Stimulated activated CD8-positive, alpha-beta memory T cell treated with anti-CD3 and anti-CD28 coated beads, Interleukin-15, amount 100 ng/mL, for 48 hours (primary cell): ENCODE results near the gene HS3ST4.
"Not testable (repeated sequence)": the region's sequence is repeated elsewhere in the genome, so short reads cannot be mapped to it uniquely, and the experiment has no call there.

Source experiments
- DNase-seq, 2 donors: peaks; one replicate each; pipeline ENCODE4 v3.0.0-alpha.2; 2020; ENCODE audit warnings: low read depth in 2 of 2

HS3ST4 gene

GRCh38 chr16:26098206-26098605 lies 406.4 kb downstream of the HS3ST4 start:
- DNase-seq: not testable (repeated sequence)

- DNase-seq: no peak
These were observed 410.6 kb downstream of the HS3ST4 start for GRCh38 chr16:26102369-26102768.

DNA sequence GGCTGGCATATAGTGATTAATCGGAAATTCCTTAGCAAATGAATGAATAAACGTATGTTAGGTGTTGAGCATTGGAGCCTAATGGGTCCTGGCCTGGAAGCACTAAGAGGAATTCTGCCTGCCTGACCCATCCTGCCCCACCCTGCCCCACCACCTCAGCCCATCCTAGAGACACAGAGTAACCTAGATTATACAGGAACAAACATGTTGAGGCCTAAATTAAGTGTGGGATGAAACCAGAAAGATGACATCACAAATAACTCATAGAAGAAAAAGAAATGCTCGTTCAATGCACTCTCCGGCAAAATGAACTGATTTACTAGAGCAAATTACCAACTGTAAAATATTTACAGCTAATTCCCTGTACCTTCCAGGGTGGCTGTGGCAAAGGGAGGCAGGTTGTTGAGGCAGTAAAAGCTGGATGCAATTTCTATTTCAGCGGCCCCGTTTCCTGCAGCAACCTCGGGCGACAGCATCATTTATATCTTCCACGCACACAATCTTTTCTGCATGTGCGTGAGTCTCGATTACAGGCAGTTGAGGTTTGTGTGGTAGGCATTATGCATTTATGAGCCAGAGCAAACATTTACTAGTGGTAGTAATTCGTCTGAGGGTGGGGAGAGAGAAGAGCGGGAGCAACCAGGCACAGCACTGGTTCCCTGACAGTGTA lies 417.2 kb downstream of the HS3ST4 start:
- no peak for DNase-seq

DNA sequence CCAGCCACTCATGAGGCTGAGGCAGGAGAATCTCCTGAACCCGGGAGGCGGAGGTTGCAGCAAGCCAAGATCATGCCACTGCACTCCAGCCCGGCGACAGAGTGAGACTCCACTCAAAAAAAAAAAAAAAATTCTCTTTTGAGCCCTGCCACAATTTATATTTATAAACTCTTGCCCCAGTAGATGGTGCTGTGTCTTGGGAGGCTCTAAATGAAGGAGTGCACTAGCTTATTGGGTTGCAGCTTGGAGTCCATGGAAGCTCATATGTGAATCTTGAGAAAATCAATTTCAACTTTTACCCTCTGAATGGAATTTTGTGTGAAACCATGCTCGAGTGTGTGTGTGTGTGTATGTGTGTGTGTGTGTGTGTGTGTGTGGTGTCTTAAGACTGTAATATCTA lies 420.1 kb downstream of the HS3ST4 start:
- DNase-seq: no peak

GRCh38 chr16:26118575-26118974 lies 426.8 kb downstream of the HS3ST4 start:
- no peak for DNase-seq

- DNase-seq: no peak
These were observed 429.0 kb downstream of the HS3ST4 start for GRCh38 chr16:26120729-26121128.

DNA sequence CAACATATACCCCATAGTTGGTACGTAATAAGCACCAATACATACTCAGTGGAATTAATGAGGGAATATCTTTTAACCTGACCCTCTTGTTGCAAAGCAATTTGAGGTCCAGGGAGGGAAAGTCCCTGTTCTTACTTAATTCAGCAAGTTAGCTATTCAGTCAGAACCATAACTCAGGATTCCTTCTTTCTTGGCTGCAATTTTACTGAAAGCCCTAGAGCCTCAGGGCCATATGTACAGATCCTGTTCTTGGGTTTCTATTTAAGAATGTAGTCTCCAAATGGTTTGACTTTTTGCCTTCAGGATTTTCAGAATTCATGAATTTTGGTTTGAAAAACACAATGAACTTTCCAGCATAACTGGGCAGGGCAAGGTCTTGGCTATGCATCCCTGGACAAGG lies 436.5 kb downstream of the HS3ST4 start:
- DNase-seq: no peak

GRCh38 chr16:26129997-26130396 lies 438.2 kb downstream of the HS3ST4 start:
- no peak for DNase-seq

GRCh38 chr16:26133416-26134093 lies 441.8 kb downstream of the HS3ST4 start:
- no peak for DNase-seq

DNA sequence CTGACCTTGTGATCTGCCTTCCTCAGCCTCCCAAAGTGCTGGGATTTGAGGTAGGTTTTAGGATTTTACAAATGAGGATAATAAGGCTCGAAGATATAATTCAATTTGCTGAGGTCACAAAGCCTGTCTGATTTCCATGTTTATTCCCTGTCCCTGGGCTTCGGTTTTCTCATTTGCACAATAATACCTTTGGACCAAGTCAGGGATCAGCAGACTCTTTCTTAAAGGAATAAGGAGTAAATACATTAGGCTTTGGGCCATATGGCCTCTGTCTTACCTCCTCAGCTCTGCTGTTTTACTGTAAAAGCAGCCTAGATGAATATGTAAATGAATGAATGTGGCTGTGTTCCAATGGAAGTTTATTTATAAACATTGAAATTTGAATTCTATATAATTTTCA lies 442.8 kb downstream of the HS3ST4 start:
- no peak for DNase-seq

DNA sequence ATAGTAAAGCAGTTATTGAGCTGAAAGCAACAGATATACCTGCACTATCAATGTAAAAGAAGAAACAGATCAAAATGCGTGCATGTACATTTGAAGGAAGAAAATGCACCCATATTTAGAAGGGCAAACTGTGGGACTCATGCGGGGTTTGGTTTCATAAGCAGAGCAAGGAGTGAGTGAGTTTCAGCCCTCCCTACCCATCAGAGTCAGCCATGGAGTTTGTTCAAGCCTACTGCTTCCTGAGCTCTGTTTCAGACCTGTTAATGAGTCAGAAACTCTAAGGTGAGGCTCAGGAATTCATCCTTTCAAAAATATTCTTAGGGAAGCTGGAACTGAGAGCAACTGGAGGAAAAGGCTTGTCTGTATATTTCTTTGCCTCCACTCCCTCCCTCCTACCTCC lies 446.2 kb downstream of the HS3ST4 start:
- no peak for DNase-seq

DNA sequence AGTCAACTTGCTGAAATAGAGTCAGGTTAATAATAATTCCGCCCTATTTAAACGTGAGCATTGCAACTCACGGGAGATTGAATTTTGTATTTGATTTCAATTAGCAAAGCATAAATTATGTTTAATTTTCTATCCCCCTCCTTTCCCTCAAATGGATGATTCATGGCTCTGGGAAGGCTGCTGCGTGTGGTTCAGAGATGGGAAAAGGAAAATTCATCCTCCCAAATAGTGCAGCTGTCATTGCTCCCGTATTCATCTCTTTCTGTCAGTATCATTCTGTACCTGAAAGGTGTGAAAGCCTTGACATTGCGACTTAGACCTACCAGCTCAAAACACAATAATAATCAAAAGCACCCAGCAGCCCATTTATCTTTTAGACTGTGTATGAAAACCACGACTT lies 447.3 kb downstream of the HS3ST4 start:
- DNase-seq: no peak

DNA sequence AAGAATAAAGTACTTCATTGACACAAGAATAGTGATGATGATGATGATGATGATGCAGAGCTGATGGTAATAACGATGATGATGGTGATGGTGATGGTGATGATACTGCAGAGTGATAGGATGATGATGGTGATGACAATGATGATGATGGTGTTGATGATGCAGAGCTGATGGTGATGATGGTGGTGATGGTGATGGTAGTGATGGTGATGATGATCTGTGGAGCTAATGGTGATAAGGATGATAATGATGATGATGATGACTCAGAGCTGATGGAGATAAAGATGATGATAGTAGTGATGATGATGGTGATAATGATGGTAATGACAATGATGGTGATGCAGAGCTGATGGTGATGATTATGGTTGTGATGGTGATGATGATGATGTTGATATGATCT lies 448.1 kb downstream of the HS3ST4 start:
- DNase-seq: no peak

DNA sequence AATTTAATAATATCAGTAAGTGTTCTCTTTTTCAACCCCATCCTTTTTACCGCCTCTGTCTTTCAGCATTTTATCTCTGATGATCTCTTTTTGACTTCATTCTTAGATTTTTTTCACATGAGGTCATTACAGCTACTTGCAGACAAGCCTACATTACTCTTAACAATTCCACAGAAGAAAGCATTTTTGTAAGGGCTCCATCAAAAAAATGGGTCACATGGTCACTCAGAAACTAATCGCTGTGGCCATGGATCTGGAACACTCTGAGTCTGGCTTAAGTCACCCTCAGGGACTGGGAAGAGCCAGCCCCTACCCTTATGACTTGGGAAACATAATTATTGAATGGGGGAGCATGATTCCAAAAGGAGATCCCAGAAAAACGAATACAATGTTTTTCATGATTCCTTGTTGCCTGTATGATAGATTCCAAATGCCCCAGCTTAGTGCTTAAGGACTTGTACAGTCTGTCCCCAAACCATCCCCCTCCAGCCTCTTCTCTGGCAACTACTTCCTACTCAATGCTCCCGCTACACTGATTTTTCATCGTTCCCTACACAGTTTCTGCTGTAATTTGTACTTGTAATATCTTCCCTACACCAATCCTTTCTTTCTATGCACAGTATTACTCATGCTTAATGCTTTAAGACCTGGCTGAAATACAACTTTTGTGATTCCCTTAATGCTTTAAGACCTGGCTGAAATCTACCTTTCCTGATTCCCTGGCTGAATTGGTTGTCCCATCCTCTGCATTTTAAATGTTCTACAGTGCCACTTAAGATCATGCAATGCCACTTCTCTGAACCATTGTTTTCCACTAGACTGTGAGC lies 457.8 kb downstream of the HS3ST4 start:
- no peak for DNase-seq

GRCh38 chr16:26155221-26155620 lies 463.5 kb downstream of the HS3ST4 start:
- DNase-seq: no peak

DNA sequence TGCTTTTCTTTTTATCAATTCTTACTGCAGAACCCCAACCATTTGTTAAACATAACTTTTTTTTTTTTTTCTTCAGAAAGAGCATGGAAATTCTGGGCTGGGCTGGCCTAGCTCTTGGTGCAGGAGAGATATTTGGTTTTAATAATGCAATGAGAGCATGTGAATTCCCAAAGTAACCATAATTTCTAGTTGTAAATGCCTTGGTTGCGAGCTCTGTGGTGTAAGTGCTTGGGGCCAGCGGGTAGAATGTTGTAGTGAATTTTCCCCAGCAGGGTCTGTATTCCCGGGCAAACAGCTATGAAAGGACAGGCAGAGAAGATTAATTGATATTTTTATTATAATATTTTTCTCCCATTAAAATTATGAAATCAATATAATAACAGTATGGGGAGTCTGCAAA lies 465.6 kb downstream of the HS3ST4 start:
- no peak for DNase-seq

DNA sequence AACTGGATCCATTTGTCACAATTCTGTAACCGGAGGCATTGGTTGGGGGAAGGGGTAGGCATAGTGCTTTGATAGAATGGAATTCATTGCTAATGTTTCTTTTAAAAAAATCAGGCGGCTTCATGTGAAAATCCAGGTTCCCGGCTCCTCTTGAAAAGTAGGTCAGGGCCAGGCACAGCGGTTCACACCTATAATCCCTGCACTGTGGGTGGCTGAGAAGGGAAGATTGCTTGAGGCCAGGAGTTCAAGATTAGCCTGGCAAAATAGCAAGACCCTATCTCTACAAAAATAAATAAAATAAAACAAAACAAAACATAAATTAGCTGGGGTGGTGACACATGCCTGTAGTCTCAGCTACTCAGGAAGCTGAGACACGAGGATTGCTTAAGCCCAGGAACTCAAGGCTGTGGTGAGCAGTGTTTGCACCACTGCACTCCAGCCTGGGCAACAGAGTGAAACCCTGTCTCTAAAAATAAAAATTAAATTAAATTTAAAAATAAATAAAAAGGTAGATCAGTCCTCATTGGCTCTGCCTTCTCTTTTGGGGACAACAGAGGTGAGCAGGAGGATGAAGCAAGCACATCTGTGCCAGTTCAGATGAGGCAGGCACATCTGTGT lies 466.5 kb downstream of the HS3ST4 start:
- no peak for DNase-seq

- no peak for DNase-seq
These were observed 469.9 kb downstream of the HS3ST4 start for GRCh38 chr16:26161461-26162180.

- no peak for DNase-seq
These were observed 477.7 kb downstream of the HS3ST4 start for GRCh38 chr16:26169473-26169872.

DNA sequence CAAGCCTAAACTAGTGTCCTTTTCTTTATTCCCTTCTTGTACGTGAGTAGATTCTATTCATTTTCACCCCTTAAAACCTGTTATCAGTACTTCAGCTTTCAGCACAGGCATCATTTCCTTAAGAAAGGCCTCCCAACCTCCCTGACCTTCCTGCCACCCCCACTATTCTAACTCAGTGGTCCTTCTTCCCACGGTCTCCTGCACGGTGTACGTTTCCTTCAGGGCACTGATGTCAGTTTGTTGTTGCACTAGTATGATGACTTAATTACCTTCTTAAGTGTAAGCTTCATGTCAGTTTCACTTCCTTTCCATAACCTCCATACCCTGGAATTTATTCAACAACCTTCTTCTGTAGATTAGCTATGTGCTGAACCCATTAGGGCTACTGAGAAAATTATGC lies 484.2 kb downstream of the HS3ST4 start:
- no peak for DNase-seq

DNA sequence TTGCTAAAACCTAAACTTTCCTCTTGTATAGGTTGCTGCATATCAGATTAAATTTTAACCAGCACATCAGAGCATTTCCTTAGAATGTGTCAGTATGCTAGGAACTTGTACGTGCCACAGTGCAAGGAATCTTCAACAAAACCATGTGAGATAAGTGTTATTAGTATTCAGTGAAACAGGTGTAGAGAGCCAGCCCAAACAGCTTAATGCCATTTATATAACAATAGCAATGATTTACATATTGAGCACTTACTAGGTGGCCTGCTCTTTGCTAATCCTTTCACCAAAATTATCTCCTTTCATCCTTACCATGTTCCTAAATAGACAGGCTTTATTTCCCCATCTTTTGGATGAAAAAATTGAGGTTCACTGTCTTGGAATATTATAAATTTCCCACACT lies 485.7 kb downstream of the HS3ST4 start:
- no peak for DNase-seq

GRCh38 chr16:26178298-26178697 lies 486.5 kb downstream of the HS3ST4 start:
- DNase-seq: no peak
